ENCODE measurements around the gene SPATA24.
"Not testable (repeated sequence)": the region's sequence is repeated elsewhere in the genome, so short reads cannot be mapped to it uniquely, and the experiment has no call there.

Gene SPATA24, protein sequence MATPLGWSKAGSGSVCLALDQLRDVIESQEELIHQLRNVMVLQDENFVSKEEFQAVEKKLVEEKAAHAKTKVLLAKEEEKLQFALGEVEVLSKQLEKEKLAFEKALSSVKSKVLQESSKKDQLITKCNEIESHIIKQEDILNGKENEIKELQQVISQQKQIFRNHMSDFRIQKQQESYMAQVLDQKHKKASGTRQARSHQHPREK

DNA sequence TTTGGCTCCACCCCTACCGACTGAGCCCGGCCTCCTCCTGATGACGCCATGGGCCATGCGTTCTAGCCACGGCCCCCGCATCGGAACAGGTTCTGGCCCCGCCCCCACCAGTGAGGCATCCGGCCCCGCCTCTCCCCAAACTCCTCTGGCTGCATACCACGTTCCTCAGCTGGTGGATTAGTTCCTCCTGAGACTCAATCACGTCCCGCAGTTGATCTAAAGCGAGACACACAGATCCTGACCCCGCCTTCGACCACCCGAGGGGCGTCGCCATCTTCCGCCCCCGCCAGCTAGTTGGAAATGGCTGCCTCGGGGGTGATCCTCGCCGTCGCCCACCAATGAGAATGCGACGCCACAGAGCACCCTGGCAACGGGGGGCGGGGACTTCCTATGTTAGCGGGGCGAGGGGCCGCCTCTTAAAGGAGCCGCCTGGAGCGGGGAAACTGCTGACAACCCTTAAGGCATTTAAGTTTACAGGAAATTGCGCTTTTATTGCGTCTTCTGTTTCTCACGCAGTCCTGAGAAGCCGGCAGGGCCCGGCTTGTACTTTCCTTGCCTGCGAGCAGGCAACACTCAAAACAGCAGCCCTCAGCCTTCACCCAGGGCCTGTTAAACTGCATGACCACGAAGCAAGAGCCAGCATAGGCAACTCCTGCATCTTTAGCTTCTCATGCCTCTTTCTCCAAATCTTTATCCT, at the start of gene SPATA24:
SPATA24 (minus strand) TSS at position 303 of the 697 bp plus-strand sequence; CDS start at position 274, 29 bp downstream.
- DNase-seq (ENCODE audit: low spot score): peak; percentile 98

DNA sequence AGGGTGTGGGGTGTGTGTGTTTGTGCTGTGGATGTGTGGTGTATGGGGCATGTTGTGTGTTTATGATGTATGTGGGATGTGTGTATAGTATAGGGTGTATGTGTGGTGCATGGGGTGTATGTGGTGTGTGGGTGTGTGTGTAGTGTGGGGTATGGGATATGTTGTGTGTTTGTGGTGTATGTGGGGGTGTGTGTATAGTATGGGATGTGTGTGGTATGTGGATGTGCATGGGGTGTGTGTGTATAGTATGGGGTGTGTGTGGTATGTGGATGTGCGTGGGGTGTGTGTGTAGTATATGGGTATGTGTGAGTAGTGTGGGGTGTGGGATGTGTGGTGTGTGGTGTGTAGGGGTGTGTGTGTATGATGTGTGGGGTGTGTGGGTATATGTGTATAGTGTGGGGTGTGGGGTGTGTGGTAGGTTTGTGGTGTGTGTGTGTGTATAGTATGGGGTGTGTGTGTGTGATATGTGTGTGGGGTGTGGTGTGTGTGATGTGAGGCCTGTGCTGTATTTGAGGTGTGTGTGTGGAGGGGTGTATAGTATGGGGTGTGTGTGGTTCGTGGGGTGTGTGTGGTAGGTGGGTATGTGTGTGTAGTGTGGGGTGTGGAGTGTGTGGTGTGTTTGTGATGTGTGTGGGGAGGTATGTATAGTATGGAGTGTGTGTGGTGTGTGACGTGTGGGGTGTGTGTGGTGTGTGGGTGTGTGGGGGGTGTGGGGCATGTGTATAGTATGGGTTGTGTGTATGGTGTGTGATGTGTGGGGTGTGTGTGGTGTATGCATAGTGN, 48.2 kb upstream of the SPATA24 start:
- no peak for DNase-seq (ENCODE audit: low spot score)

DNA sequence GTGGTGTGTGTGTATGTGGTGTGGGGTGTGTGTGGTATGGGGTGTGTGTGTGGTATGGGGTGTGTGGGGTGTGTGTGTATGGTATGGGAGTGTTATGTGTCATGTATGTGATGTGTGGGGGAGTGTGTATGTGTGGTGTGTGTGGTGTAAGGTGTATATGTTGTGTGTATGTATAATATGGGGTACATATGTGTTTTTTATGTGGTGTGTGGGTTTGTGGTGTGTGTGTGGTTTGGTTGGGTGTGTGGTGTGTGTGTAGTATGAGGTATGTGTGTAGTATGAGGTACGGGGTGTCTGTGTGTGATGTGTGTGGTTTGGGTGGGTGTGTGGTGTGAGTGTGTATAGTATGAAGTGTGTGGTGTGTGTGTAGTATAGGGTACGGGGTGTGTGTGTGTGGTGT, 47.3 kb upstream of the SPATA24 start:
- DNase-seq (ENCODE audit: low spot score): no peak

DNA sequence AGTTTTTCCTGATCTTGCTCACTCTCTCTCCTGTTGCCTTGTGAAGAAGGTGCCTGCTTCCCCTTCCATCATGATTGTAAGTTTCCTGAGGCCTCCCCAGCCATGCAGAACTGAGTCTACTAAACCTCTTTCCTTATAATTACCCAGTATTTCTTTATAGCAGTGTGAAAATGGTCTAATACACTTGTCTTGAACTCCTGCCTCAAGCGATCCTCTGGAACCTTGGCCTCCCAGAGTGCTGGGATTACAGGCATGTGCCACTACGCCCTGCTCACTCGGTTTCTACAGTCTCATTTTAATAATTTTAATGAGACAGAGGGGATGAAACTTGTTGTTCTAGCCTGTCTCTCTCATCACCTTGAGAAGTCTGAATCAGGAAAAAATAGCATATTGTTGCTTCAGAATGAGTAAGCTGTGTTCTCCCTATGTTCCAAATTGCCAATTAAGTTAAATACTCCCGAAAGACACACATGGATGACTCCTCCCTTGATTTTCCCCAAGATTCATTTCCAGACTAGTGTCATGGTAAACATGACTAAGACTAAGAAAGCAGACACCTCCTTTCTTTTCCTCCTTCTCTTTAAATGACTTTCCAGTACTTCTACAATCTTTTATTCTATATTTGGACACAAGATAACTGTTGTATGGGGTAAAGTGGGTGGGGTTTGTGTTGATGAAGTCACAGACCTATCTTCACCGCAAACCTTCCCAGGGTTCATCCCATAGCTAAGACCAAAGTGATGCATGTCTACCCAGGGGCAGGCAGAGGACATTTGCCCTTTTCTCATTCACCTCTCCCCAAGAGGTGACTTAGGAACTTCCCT, 43.3 kb upstream of the SPATA24 start:
- no peak for DNase-seq (ENCODE audit: low spot score)

DNA sequence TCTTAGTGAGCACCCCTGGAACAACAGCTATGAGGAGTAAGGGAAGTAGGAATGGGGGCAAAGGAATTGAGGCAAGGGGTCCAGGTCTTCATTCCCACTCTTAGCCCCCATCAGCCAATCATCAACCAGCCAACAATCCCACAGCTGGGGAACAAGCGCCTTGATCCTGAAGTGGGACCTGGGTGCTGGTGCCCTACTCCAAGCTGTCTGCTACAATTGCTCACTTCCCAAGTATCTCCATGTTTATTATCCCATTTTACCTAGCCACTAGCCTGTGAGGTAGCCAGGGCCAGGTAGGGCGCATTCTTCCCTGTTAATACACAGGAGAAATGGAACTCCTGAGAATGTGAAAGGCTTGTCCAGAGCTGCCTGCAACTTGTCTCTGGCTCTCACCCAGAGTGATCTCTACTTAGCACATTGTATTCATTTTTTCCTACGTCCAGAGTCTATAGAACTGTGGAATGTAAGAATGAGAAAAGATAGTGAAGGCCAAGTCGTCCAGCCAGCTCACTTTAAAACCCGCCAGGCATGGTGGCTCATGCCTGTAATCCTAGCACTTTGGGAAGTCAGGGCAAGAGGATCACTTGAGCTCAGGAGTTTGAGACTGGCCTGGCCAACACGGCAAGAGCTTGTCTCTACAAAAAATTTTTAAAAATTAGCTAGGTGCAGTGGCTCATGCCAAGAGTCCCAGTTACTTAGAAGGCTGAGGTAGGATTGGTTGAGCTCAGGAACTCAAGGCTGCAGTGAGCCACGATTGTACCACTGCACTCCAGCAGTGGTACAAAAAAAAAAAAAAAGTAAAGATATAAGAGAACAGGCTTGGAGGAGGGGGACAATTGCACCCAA, 41.7 kb upstream of the SPATA24 start:
- no peak for DNase-seq (ENCODE audit: low spot score)

DNA sequence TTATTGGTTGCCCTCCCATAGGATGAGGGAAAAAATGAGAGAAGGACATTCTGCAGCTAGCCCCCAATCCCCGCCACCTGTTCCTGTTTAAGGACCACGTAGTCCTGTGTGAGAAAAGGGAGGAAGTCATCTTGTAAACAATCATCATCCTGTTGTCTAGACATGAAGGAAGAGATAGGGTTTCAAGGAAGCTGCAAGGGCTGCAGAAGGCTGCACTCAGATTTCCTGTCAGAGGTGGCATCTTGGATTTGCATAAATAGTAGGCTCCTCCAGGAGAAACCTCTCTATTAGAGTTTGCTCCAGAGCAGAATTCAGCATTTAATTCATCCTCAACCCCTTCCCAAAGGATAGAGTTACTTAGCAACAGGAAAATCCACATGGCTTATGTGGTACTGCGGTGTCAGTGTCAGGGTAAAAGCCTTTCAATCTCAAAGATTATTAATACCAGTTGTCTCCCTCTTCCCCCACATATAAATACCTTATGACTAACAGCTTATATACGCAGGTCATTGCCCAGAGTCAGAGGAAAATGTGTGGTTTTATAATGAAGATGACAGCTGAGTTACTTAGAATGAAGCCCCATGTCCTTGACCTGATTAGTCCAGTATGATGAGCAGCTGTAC, 40.1 kb upstream of the SPATA24 start:
- no peak for DNase-seq (ENCODE audit: low spot score)

DNA sequence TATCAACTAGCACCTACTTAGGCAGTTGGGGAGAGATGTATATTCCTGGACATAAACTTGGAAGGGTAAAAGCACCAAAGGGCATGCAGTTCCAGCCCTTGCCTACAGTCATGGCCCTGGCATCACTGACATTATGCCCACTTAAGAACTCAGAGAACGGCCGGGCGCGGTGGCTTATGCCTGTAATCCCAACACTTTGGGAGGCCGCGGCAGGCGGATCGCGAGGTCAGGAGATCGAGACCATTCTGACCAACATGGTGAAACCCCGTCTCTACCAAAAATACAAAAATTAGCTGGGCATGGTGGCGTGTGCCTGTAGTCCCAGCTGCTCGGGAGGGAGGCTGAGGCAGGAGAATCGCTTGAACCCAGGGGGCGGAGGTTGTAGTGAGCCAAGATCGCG, 36.5 kb upstream of the SPATA24 start:
- DNase-seq (ENCODE audit: low spot score): not testable (repeated sequence)

DNA sequence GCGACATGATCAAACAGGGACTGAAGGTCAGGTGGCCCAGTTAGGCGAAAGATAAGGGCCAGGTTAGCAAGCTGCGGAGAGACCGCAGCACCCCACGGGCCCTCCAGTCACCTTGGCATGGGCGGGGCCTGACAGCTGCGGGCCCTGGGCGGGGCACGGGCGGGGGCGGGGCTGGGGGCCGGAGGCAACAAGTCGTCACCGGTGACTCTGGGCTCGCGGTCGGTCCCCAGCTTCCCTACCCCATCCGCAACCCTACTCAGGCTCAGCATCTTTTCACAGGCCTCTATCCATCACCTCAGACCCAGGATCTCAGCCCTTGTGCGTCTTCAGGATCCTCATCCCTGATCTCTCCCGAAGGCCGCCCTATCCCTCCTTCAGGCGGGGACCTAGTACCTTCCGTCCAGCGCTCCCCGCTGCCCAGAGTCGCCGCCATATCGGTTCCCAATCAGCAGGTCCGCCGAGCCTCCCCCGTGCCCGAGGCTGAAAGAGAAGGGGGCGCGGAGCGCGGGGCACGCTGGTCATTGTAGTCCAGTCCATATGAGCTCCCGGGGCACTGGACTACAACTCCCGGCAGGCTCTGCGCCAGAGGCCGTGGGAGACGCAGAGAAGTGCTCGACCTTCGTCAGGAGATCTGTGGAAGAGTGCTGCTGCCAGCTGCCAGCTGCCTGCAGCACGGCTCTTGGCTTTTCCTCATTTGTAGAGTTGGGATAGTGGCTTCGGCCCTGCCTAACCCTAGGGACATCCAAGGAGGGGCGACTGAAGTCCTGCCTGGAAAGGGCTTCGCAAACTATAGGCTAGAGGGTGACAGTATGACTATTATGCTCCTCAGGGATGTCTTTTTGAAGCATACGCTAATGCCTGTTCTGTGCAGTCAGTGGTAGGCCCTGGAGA, 35.4 kb upstream of the SPATA24 start, which contains the start of gene DNAJC18:
DNAJC18 (minus strand) TSS at position 513 of the 891 bp plus-strand sequence; CDS start at position 433, 80 bp downstream.
- DNase-seq (ENCODE audit: low spot score): peak; percentile 96

DNA sequence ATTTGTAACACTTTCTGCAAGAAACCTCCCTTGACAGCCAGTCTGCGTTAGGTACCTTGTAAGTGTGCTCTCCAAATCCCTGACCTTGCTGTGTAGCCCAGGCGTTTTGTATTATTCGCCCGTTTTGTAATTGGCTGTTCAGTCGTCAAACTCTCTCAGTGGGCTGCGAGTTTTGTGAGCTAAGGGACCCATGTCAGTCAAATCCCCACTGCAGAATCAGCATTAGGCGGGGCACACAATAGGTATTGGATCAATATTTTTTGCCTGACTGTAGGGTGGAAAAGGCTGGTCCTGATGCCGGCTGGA, 34.8 kb upstream of the SPATA24 start:
- DNase-seq (ENCODE audit: low spot score): peak; percentile 18

DNA sequence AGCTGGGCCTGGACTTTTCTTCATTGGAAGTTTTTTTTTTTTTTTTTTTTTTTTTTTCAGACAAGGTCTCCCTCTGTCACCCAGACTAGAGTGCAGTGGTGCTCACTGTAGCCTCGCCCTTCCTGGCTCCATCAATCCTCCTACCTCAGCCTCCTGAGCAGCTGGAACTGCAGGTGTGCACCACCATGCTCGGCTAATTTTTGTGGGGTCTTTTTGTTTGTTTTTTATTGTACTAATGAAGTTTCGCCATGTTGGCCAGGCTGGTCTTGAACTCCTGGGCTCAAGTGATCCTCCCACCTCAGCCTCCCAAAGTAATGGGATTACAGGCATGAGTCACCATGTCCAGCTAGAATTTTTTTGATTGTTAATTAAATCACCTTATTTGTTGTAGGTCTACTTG, 31.8 kb upstream of the SPATA24 start:
- DNase-seq (ENCODE audit: low spot score): no peak

DNA sequence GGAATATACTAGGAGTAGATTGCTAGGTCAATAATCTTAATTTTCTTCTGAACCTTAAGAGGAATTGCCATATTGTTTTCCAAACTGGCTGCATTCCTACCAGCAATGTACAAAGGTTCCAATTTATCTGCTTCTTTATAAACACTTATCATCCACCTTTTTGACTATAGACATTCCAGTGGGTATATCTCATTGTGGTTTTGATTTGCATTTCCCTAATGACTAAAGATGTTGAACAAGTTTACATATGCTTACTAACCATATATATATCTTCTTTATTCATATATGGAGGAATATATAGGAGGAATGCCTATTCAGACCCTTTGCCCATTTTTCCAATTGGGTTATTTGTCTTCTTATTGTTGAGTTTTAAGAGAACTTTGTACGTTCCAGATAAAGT, 27.8 kb upstream of the SPATA24 start:
- DNase-seq (ENCODE audit: low spot score): no peak

DNA sequence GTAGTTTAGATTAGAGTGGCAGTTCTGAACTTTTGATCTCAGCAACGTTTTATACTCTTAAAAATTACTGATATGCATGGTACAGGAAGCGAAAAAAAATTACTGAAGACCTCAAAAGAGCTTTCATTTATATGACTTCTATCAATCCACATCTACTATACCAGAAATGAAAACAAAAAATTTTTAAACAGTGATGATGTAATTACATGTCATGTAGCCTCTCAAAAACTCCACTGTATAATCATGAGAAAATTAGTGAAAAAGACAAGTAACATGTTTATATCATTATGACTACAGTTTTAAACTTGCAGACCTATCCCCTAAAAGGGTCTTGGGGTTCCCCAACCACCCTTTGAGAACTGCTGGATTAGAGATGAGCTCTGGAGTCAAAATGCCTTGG, 26.1 kb upstream of the SPATA24 start:
- no peak for DNase-seq (ENCODE audit: low spot score)

DNA sequence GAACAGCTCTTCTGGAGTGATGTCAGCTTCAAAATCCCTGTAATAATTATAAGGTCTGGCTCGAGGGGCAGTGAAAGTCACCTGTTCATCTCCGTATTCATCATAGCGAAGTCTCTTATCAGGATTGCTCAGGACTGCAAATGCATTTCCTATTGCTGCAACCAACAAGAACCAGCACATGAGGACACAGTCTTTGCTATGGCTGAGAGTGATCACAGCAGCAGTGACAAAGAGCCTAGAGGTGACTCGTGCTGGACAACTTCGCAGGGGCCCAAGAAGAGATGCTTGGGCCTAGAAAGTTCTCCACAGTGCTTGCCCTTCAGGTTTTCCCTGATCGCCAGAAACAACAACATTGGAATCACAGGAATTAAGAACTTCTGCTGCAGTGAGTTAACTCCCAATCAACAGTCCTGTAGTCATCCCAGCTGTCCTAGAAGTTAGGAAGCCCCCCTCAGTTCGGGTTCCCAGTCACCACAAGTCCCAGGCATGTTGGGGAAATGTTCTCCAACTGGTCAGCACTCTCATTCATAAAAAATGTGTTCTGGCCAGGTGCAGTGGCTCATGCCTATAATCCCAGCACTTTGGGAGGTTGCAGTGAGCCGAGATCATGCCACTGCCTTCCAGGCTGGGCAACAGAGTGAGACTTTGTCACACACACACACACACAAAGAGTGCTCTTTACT, 22.5 kb upstream of the SPATA24 start:
- no peak for DNase-seq (ENCODE audit: low spot score)

DNA sequence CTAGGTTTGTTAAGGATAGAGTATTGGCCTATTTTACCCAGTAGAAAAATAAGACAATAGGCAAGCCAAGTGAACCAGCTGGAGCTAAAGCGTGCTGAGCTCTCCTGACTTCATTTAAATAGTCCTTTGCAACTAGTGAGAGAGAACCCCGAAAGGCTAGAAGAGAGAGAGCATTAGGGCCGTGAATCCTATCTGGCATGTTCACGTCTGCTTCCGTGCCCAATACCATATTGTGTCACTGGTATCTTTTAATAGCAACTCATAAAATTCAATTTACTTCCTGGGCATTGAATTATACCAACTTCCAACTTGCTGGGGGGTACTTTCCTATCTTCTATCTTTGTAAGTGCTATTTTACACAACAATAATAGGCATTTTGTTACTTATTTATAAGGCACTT, 21.6 kb upstream of the SPATA24 start:
- DNase-seq (ENCODE audit: low spot score): no peak

DNA sequence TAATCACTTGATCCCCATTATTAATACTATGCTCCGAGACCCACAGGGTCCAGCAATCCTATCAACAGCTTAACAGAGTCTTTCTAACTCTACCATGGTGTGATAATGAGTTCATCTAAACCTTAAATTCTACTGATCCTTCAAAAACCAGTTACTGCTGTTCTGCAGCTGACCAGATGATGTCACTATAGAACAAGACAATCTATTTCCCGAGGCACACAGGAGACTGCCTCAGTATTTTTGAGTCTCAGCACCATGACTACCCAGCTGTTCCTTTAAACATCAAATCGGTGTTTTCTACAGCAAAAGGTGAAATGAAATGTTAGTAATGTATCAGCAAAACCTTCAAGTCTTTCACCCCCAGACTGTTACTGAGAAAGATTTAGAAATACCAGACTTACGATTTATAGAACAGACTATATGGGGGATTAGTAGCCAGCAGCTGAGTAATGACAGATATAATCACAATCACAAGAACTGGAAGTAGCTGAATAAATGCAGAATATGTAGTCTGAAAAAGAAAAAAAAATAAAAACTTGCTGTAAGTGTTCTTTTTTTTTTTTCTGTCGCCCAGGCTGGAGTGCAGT, 18.5 kb upstream of the SPATA24 start:
- DNase-seq (ENCODE audit: low spot score): peak; percentile 79

DNA sequence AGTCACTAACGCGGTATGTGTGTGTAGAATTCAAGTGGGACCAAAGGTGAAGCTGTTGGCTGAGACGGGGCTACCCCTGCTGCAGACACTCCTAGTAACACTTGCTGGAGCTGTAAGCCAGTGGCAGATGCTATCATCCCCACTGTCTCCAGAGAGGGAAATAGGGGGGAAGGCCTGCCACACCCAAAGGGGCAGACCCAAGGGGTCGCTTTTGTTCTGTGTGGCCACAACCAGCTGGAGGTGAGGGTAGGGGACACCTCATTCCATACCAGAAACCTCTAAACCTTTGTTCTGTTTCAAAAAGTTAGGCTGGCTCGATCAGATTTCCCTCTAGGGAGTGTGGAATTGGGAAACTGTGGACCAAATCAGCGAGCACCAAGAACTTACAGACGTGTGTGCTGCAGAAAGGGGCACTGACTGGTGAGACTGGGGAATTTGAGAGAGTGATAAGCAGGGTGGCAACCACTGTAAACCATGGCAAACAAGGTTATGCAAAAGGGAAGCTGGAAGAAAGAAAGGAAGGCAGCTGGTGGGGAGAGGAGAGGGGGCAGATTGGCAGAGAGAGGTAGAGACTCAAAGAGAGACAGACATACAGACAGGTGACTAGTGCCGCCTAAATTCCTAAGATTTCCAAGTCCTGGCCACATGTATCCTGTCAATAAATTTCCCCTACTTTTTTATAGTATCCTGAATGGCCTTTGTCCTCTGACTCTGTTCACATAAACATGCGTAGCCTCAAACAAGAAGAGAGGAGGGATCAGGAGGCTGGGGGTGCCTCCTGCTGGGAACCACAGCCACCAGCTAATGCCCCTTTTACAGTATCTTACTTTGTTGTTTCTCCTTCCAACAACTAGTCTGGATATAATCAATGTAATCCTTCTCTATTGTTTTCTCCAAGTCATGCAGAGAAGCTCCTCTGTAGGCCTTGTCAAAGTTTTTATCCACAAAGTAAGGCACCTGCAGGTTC, 15.6 kb upstream of the SPATA24 start:
- DNase-seq (ENCODE audit: low spot score): no peak

DNA sequence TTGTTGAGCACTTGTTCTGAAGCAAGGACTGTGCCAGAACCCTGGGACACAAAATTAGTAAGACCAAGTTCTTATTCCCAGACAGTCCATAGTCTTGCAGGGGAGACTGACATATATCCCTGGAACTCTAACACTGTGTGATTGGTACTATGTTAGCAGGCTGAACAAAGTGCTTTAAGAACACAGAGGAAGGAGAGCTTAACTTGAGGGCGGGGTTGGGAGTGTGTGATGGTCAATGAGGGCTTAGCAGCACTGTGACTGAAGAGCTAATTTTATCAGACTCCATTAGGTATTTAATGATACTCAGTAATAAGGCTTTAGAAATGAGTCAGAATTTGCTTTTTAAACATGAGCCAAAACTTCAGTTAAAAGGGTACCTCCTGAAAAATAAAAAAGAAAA, 14.9 kb upstream of the SPATA24 start:
- no peak for DNase-seq (ENCODE audit: low spot score)

DNA sequence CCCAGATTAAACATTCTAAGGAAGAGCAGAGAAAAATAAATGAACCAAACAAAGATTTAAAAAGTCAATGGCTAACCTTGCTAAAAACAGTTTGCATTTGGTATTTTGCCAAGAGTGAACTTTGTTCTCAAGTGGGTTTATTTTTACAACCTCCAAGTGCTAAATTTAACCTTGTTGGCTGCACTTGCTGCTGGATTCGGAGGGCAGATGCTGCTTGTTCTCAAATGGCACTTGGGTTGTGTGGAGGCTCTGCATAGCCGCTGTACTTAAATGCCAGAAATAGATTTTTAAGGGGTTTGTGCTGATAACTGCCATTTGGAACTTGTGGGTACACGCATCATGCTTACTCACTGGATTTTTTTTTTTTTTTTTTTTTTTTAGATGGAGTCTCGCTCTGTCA, 13.3 kb upstream of the SPATA24 start:
- no peak for DNase-seq (ENCODE audit: low spot score)

Data from cerebellar cortex (tissue), 1 donor.